H54 (cell line): ENCODE results near the gene INMT.

Source experiments
- DNase-seq: peaks from one replicate; pipeline ENCODE4 v3.0.0; 2011; ENCODE audit warnings: low spot score, mixed read lengths; ENCODE audit not compliant: insufficient read length
- FAIRE-seq: peaks from 3 replicates; lab custom pipeline; 2011; peaks lifted over from hg19 to GRCh38; lab: Jason Lieb, UNC
- POLR2A ChIP-seq: IDR thresholded peaks from 2 replicates; pipeline ENCODE4 v1.6.1; 2011; ENCODE audit warnings: low read depth, mild to moderate bottlenecking, low read length

The INMT gene

GRCh38 chr7:30771174-30771879, 19.4 kb downstream of the INMT start, which contains the start of gene MINDY4:
MINDY4 (plus strand) TSS chr7:30771417; CDS start chr7:30771494, 77 bp downstream.
- DNase-seq, result peak; percentile 97
- TF ChIP-seq POLR2A, result peak; percentile 81

DNA sequence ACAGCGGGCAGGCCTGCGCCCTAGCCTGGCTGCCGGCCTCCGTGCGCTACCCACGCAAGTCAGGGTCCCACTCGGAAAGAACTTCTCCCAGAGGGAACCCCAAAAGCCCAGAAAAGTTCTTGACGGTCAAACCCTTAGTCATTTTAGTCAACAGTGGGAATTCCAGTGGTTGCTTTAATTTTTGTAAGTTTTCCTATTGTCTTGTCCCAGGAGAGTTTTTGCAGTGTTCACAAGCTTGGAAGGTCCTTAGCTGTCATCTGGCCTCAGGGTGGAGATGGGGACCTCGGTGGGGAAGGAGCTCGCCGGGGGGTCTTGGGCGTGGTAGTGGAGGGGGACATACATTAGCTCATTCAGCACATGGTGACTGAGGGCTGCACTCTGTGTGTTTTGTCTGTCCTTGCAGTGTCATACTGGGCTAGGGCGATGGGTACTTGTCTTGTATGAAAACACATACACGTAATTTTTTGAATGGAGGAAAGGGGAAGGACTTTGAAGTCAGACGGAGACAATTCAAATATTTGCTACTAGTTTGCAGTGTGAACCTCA, 20.0 kb downstream of the INMT start:
- DNase-seq, result no peak
- FAIRE-seq, result no peak
- no peak for TF ChIP-seq POLR2A

More at GRCh38 chr7:30771174-30771879, 19.4 kb downstream of the INMT start, which contains the start of gene MINDY4:
- no peak for FAIRE-seq

DNA sequence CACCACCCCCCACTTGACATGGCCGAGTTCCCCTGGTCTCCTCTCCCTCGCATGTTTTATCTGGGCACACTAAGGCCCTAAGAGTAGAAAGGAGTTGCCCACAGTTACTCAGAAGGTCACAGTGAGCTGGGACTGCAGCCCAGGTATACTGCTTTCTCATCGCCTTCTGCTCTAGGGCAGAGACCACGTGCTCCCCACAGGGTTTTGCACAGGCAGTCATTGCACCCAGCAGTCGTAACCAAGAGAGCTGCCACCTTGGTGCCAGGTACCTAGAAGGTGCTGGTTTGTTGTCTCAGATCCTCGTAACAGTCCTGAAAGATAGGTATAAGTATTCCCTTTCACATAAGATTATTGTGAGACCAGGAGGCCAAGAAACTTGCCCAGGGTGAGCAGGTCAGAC, 21.0 kb downstream of the INMT start:
- DNase-seq (no peak), FAIRE-seq (no peak)
- no peak for TF ChIP-seq POLR2A

DNA sequence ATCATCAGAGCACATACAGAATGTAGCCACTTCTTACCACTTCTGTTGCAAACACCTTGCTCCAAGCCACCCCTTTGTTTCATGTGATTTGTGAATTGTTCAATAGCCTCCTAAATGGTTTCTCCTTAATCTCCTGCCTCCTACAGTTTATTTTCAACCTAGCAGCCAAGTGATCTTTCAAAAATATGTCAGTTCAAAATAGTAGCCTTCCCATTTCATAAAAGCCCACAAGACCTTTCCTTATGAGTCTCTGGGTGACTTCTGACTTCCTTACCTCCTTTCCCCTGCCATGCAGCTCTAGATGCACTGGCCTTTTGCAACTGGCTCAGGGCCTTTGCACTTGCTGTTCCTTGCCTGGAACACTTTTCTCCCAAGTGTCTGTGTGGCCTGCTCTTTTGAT, 24.1 kb downstream of the INMT start:
- no peak for FAIRE-seq
- no peak for DNase-seq
- no peak for TF ChIP-seq POLR2A

DNA sequence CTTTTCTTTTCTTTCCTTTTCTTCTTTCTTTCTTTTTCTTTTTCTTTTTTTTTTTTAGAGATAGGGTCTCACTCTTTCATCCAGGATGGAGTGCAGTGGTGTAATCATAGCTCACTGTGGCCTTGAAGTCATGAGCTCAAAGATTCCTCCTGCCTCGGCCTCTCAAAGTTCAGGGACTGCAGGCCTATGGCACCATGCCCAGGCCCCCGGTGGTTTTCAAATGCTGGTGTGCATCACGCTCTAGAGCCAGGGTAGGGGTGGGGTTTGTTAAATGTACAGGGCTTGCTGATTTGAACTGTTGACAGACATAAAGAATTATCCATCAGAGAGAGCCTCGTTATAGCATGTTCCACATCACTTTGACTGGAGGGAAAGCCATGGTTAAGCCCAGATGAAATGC, 25.0 kb downstream of the INMT start:
- no peak for TF ChIP-seq POLR2A
- DNase-seq (no peak), FAIRE-seq (no peak)

- FAIRE-seq (no peak), DNase-seq (no peak)
- no peak for TF ChIP-seq POLR2A
These were observed 26.5 kb downstream of the INMT start for GRCh38 chr7:30778255-30779025.

GRCh38 chr7:30779574-30779973, 27.6 kb downstream of the INMT start:
- no peak for FAIRE-seq
- DNase-seq, result no peak
- no peak for TF ChIP-seq POLR2A

- DNase-seq (no peak), FAIRE-seq (no peak)
- TF ChIP-seq POLR2A, result no peak
These were observed 29.0 kb downstream of the INMT start for GRCh38 chr7:30780941-30781340.

DNA sequence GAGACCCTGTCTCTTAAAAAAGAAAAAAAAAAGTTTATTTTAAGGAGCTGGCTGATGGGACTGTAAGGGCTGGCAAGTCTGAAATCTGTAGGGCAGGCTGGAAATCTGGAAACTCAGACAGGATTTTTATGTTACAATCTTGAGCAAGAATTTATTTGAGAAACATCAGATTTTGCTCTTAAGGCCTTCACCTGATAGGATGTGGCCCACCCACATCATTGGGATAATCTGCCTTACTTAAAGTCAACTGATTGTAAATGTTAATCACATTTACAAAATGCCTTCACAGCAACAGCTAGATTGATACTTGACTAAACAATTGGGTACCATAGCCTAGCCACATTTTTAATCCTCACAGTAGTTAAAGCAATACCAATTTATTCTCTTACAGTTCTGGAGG, 30.8 kb downstream of the INMT start:
- no peak for TF ChIP-seq POLR2A
- DNase-seq (no peak), FAIRE-seq (no peak)

DNA sequence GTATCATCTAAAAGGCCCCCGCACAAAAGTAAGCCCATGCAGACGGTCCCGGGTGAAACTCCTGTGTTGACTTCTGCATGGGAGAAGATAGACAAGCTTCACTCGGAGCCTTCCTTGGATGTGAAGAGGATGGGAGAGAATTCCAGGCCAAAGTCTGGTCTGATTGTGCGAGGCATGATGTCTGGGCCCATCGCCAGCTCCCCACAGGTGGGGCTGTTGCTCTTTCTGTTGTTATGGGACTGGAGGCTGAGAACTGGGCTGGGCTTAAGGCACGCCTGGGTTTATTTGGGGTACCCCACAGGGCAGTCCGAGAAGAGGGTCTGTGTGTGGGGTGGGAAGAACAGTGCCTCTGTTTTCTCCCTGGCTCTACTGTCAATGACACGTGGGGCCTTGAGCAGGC, 33.9 kb downstream of the INMT start:
- no peak for DNase-seq
- TF ChIP-seq POLR2A, result no peak
- no peak for FAIRE-seq

DNA sequence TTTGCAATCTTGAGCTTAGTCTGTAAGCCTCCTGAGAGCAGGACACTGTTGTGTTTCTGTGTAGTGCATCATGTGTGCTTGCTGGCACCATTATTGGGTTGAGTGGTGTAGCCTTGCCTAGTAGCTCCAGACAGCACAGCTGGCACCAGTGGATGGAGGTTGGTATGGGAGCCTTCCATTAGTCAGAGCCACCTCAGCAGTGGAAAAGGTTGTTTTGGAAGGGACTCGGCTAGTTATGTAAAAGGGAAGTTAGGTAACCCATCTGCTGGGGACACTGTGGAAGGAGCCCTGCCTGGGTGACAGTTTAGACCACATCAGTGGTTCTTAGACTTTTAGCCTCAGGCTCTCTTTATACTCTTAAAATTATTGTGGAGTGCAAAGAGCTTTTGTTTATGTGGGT, 35.6 kb downstream of the INMT start:
- DNase-seq, result no peak
- TF ChIP-seq POLR2A, result no peak
- no peak for FAIRE-seq

DNA sequence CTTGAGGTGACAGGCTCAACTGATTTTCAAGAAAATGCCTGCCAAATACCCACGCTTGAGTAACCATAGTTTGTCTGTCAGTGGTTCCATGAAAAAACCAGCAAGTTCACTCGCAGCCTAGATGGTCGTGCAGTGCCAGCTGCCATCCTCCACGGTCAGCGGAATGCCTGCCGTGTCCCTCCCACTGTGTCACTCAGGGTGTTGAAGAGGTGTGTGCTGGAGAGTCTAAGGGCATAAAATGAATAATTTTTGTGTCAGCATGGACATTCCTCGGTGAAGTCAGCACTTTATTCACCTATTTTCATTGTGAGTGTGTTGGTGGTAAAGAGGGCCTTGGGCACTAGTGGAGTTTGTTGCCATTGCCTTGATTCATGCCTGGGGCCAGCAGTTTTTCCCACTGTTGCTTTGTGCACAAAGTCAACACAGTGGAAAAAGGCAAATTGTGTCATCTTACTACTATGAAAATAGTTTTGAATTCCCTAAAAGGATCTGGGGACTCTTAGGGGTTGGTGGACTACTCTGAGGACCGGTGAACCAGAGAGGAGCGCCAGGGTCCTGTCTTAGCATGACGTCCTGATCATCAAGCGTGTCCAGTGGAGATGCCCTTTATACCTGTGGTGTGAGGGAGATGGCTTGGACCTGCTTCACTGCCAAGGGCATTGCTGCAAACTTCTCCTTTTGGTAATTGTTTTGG, 36.9 kb downstream of the INMT start:
- TF ChIP-seq POLR2A, result no peak
- FAIRE-seq, result no peak
- DNase-seq, result no peak

DNA sequence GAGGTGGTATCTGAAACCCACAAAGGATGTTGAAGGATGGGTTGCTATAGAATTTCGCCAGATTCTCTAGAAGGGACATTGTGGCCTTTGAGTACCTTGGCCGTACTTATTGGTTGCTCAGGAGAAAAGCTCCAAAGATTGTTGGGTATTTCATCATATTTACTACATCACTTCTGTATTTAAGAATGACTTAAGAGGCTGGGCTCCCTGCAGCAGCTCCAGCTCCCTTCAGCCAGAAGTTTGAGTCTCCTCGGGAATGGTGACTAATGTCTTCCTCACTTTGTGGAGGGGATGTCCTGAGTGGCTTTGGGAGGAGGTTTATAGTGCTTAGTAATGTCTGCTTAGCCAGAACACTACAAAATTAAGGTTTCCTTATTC, 37.4 kb downstream of the INMT start:
- TF ChIP-seq POLR2A, result no peak
- FAIRE-seq (peak; percentile 60), DNase-seq (peak; percentile 93)

GRCh38 chr7:30790356-30790755, 38.4 kb downstream of the INMT start:
- TF ChIP-seq POLR2A, result no peak
- FAIRE-seq (no peak), DNase-seq (no peak)
